Cardiac muscle cell (in vitro differentiated cells and primary cell): ENCODE data around the gene FHOD3. TPM values are rescaled to one million over a fixed set of nuclear protein-coding genes. Genes with fewer than 3 reads are reported as not detected.

ENCODE experiments used
- DNase-seq, 2 donors: peaks; one replicate each; pipeline versions ENCODE4 v3.0.0 to v3.0.0-alpha.2; 2010 to 2017; ENCODE audit warnings: low read depth in 1 of 2, low spot score in 1 of 2
- H3K27ac ChIP-seq: fragments of 200-600 bp; sonication (generic); 2 replicates; pipeline ENCODE4 v1.5.1; 2016
- H3K27me3 ChIP-seq: fragments of 200-600 bp; sonication (generic); 2 replicates; pipeline ENCODE4 v1.6.0; 2016; ENCODE audit warnings: control low read depth
- H3K36me3 ChIP-seq: fragments of 200-600 bp; sonication (generic); 2 replicates; pipeline ENCODE4 v1.5.1; 2016; ENCODE audit warnings: control low read depth
- H3K4me1 ChIP-seq: fragments of 200-600 bp; sonication (generic); 2 replicates; pipeline ENCODE4 v1.8.1; 2017; ENCODE audit warnings: low read depth, mild to moderate bottlenecking, mixed run types
- H3K4me3 ChIP-seq: fragments of 200-600 bp; sonication (generic); 2 replicates; pipeline ENCODE4 v1.5.1; 2016; ENCODE audit warnings: mild to moderate bottlenecking
- H3K9me3 ChIP-seq: fragments of 200-600 bp; sonication (generic); 2 replicates; pipeline ENCODE4 v1.5.1; 2017; ENCODE audit warnings: low read depth, mild to moderate bottlenecking, control low read depth
- polyA plus RNA-seq: library from polyadenylated mRNA; unstranded; fragments of >200 nt; fragmentation: Nextera tagmentation; extraction: Ambion mirVana; gene quantifications from 2 replicates; pipeline ENCODE4 v1.2.1, GENCODE V29; 2016
- total RNA-seq: library from RNA; depleted of rRNA; stranded (reverse); fragments of >200 nt; gene quantifications from 2 replicates; pipeline ENCODE4 v1.2.3, GENCODE V29; 2016
- TF ChIP-seq, protein P1 (sequence below): IDR thresholded peaks from 2 replicates; pipeline ENCODE4 v1.5.1; 2012; ENCODE audit warnings: low read depth, mild to moderate bottlenecking, low read length

The FHOD3 gene
- total and polyA plus RNA-seq, 2 experiments from 2014 or later: 127 to 347 TPM

DNA sequence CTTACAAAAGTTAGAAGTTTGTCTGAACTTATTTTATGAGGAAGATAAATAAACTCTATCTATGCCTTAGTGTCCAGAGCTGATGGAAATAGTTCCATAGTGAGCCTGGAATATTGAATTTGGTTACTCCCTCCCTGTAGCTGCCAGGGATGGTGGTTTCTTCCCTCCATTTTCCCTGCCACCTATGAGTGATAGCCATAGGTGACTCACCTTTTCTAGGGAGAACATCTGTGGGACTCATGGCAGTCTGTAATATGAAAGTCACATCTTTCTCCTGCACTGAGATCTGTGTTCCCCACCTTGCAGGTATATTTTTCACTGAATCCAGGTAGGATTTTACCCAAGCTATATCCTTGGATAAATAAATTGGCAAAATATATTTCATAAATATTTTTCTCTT lies 382.5 kb downstream of the FHOD3 start:
- H3K27me3 ChIP-seq: no peaks in the 10 kb centered on the region
- TF ChIP-seq, protein P1, sequence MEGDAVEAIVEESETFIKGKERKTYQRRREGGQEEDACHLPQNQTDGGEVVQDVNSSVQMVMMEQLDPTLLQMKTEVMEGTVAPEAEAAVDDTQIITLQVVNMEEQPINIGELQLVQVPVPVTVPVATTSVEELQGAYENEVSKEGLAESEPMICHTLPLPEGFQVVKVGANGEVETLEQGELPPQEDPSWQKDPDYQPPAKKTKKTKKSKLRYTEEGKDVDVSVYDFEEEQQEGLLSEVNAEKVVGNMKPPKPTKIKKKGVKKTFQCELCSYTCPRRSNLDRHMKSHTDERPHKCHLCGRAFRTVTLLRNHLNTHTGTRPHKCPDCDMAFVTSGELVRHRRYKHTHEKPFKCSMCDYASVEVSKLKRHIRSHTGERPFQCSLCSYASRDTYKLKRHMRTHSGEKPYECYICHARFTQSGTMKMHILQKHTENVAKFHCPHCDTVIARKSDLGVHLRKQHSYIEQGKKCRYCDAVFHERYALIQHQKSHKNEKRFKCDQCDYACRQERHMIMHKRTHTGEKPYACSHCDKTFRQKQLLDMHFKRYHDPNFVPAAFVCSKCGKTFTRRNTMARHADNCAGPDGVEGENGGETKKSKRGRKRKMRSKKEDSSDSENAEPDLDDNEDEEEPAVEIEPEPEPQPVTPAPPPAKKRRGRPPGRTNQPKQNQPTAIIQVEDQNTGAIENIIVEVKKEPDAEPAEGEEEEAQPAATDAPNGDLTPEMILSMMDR: no peak
- H3K27ac ChIP-seq: no peak overlapping the region
- no peak overlapping the region for H3K4me3 ChIP-seq
- H3K4me1 ChIP-seq: no peaks in the 10 kb centered on the region
- no peak for DNase-seq
- H3K36me3 ChIP-seq: peaks cover 52% of the 10 kb centered on the region
- no peaks in the 10 kb centered on the region for H3K9me3 ChIP-seq

- Histone ChIP-seq H3K36me3 (peaks cover 58% of the 10 kb centered on the region), H3K27me3 (no peaks in the 10 kb centered on the region), H3K9me3 (no peaks in the 10 kb centered on the region), H3K4me3 (no peak overlapping the region), H3K4me1 (no peaks in the 10 kb centered on the region), H3K27ac (no peak overlapping the region)
- no peak for DNase-seq
- TF ChIP-seq, protein P1: no peak
These were observed 388.1 kb downstream of the FHOD3 start for GRCh38 chr18:36685580-36685979.

- TF ChIP-seq, protein P1: peak; percentile 98
- H3K9me3 ChIP-seq: no peaks in the 10 kb centered on the region
- no peak overlapping the region for H3K27ac ChIP-seq
- peak; percentile 64 to 80 for DNase-seq
- no peaks in the 10 kb centered on the region for H3K27me3 ChIP-seq
- peaks cover 53% of the 10 kb centered on the region for H3K36me3 ChIP-seq
- no peak overlapping the region for H3K4me3 ChIP-seq
- H3K4me1 ChIP-seq: no peaks in the 10 kb centered on the region
These were observed 390.8 kb downstream of the FHOD3 start for GRCh38 chr18:36688020-36688965.

- Histone ChIP-seq H3K4me1 (no peaks in the 10 kb centered on the region), H3K27me3 (no peaks in the 10 kb centered on the region), H3K36me3 (peaks cover 52% of the 10 kb centered on the region), H3K9me3 (no peaks in the 10 kb centered on the region), H3K27ac (no peak overlapping the region), H3K4me3 (no peak overlapping the region)
- no peak for DNase-seq
- TF ChIP-seq, protein P1: no peak
These were observed 394.9 kb downstream of the FHOD3 start for GRCh38 chr18:36692371-36692770.

DNA sequence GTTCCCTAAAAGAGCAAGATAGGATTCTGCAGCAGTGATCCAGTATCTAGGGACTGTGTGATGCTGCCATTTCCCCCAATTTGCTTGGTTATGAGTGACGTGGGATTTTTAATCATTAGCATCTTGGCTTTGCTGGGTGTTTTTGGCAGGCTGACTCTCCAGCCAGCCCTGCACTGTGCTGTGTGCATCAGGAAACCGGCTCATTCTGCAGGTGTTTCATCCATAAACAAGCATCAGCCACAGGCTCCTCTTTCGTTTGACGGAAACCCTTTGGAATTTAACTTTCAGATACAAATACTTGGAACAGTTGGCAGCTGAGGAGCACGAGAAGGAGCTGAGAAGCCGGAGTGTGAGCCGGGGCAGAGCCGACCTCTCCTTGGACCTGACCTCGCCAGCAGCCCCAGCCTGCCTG lies 395.4 kb downstream of the FHOD3 start:
- H3K27ac ChIP-seq: peak overlapping the region; percentile 19
- no peak overlapping the region for H3K4me3 ChIP-seq
- H3K27me3 ChIP-seq: no peaks in the 10 kb centered on the region
- TF ChIP-seq, protein P1: no peak
- peaks cover 55% of the 10 kb centered on the region for H3K36me3 ChIP-seq
- DNase-seq: no peak
- no peaks in the 10 kb centered on the region for H3K4me1 ChIP-seq
- no peaks in the 10 kb centered on the region for H3K9me3 ChIP-seq
